Astrocyte (in vitro differentiated cells and primary cell): ENCODE measurements around the gene KRT7.

Source experiments
- CTCF ChIP-seq: IDR thresholded peaks from 2 replicates; pipeline ENCODE4 v1.5.1; 2011; ENCODE audit warnings: low read depth, mild to moderate bottlenecking, inconsistent platforms, low read length, moderate library complexity; ENCODE audit not compliant: insufficient read depth
- EZH2 ChIP-seq: IDR thresholded peaks from 2 replicates; pipeline ENCODE4 v1.6.1; 2012; ENCODE audit warnings: mild to moderate bottlenecking, low read length, inconsistent platforms; ENCODE audit not compliant: insufficient read depth

- no peak for TF ChIP-seq CTCF
- no peak for TF ChIP-seq EZH2
Measured at GRCh38 chr12:52204095-52204930, 28.7 kb upstream of the KRT7 start.
